ENCODE results near the gene PPM1D. TPM values are rescaled to one million over a fixed set of nuclear protein-coding genes. Genes with fewer than 3 reads are reported as not detected.

The PPM1D gene
- total RNA-seq, 1 donor from 2014 or later, result 14.2 TPM

GRCh38 chr17:60559995-60560859 lies 39.8 kb upstream of the PPM1D start:
- TF ChIP-seq CTCF (IDR thresholded peaks at IDR 0.05; ENCODE audit: insufficient read depth, low read length, poor library complexity, severe bottlenecking), result no peak
- H3K36me3 ChIP-seq (ENCODE audit: control insufficient read depth, insufficient read depth, low read length), result no peaks in the 10 kb centered on the region
- no peak for DNase-seq (ENCODE audit: low read depth)

GRCh38 chr17:60560860-60561257 lies 39.1 kb upstream of the PPM1D start:
- no peak overlapping the region for H3K4me3 ChIP-seq (ENCODE audit: low read depth, low read length)
- no peak for TF ChIP-seq CTCF (IDR thresholded peaks at IDR 0.05; ENCODE audit: insufficient read depth, low read length, poor library complexity, severe bottlenecking)
- no peaks in the 10 kb centered on the region for H3K27me3 ChIP-seq (ENCODE audit: control insufficient read depth, insufficient read depth, low read length)
- no peaks in the 10 kb centered on the region for H3K36me3 ChIP-seq (ENCODE audit: control insufficient read depth, insufficient read depth, low read length)
- no peak for DNase-seq (ENCODE audit: low read depth)

More at GRCh38 chr17:60559995-60560859, 39.8 kb upstream of the PPM1D start:
- Histone ChIP-seq H3K4me3 (ENCODE audit: low read depth, low read length) (no peak overlapping the region), H3K27me3 (ENCODE audit: control insufficient read depth, insufficient read depth, low read length) (no peaks in the 10 kb centered on the region)

GRCh38 chr17:60562421-60562820 lies 37.6 kb upstream of the PPM1D start:
- no peak for TF ChIP-seq CTCF (IDR thresholded peaks at IDR 0.05; ENCODE audit: insufficient read depth, low read length, poor library complexity, severe bottlenecking)
- H3K27me3 ChIP-seq (ENCODE audit: control insufficient read depth, insufficient read depth, low read length), result no peaks in the 10 kb centered on the region
- H3K4me3 ChIP-seq (ENCODE audit: low read depth, low read length), result no peak overlapping the region
- no peaks in the 10 kb centered on the region for H3K36me3 ChIP-seq (ENCODE audit: control insufficient read depth, insufficient read depth, low read length)
- DNase-seq (ENCODE audit: low read depth), result no peak

GRCh38 chr17:60563743-60564142 lies 36.2 kb upstream of the PPM1D start:
- Histone ChIP-seq H3K27me3 (ENCODE audit: control insufficient read depth, insufficient read depth, low read length) (no peaks in the 10 kb centered on the region), H3K36me3 (ENCODE audit: control insufficient read depth, insufficient read depth, low read length) (no peaks in the 10 kb centered on the region), H3K4me3 (ENCODE audit: low read depth, low read length) (no peak overlapping the region)
- no peak for DNase-seq (ENCODE audit: low read depth)
- TF ChIP-seq CTCF (IDR thresholded peaks at IDR 0.05; ENCODE audit: insufficient read depth, low read length, poor library complexity, severe bottlenecking), result no peak

- TF ChIP-seq CTCF (IDR thresholded peaks at IDR 0.05; ENCODE audit: insufficient read depth, low read length, poor library complexity, severe bottlenecking), result no peak
- no peak for DNase-seq (ENCODE audit: low read depth)
- no peak overlapping the region for H3K4me3 ChIP-seq (ENCODE audit: low read depth, low read length)
Observed at GRCh38 chr17:60565233-60565632, 34.8 kb upstream of the PPM1D start.

More at GRCh38 chr17:60565233-60565632, 34.8 kb upstream of the PPM1D start:
- Histone ChIP-seq H3K27me3 (ENCODE audit: control insufficient read depth, insufficient read depth, low read length) (no peaks in the 10 kb centered on the region), H3K36me3 (ENCODE audit: control insufficient read depth, insufficient read depth, low read length) (no peaks in the 10 kb centered on the region)
